Keratinocyte (primary cell): ENCODE data around the gene ATP8A1.

Experiments
- EZH2 ChIP-seq: IDR thresholded peaks from one replicate; pipeline ENCODE4 v1.6.1; 2012; ENCODE audit warnings: inconsistent platforms, mild to moderate bottlenecking, low read length, moderate library complexity
- TF ChIP-seq, protein P1 (sequence below), 3 experiments: IDR thresholded peaks in 1 of 3; conservative IDR thresholded peaks in 1 of 3; optimal IDR thresholded peaks in 1 of 3; 2 replicates in 2 of 3; 3 replicates in 1 of 3; pipeline versions ENCODE3 to v1.5.1; 2011; ENCODE audit warnings: low read length in 3 of 3, mild to moderate bottlenecking in 3 of 3, moderate library complexity in 2 of 3, control low read depth in 1 of 3, inconsistent platforms in 1 of 3; ENCODE audit not compliant: insufficient read depth in 2 of 3; ENCODE audit errors: extremely low read depth in 1 of 3

DNA sequence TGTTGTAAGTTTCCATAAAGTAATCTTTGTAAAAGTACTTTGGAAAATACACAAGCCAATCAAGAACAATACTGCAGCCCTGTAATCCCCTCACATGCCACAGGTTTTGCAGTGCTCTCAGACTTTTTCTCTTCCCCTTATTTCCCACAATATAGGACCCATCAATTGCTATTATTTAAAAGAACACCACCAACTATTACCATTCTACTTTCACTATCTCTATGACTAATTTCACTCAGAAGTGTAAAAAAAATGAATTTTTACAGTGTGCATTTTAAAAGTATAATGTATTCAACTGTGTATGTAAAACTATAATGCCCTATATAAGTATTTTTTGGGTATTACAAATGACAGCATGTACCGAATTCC is 1.7 kb downstream of the ATP8A1 start:
- TF ChIP-seq, protein P1, sequence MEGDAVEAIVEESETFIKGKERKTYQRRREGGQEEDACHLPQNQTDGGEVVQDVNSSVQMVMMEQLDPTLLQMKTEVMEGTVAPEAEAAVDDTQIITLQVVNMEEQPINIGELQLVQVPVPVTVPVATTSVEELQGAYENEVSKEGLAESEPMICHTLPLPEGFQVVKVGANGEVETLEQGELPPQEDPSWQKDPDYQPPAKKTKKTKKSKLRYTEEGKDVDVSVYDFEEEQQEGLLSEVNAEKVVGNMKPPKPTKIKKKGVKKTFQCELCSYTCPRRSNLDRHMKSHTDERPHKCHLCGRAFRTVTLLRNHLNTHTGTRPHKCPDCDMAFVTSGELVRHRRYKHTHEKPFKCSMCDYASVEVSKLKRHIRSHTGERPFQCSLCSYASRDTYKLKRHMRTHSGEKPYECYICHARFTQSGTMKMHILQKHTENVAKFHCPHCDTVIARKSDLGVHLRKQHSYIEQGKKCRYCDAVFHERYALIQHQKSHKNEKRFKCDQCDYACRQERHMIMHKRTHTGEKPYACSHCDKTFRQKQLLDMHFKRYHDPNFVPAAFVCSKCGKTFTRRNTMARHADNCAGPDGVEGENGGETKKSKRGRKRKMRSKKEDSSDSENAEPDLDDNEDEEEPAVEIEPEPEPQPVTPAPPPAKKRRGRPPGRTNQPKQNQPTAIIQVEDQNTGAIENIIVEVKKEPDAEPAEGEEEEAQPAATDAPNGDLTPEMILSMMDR (optimal IDR thresholded peaks at IDR 0.05 in 1 of 3, IDR thresholded peaks at IDR 0.05 in 1 of 3, conservative IDR thresholded peaks at IDR 0.05 in 1 of 3; ENCODE audit: extremely low read depth in 1 of 3, insufficient read depth in 2 of 3, low read length in 3 of 3) = no peak
- TF ChIP-seq EZH2 = no peak
